Astrocyte of the spinal cord (primary cell): Measurements from ENCODE around the gene MUC13.
A peak's percentile ranks its signal among the peaks of the same experiment; 100 is the strongest.

Experiments used
- DNase-seq: peaks from one replicate; pipeline ENCODE4 v3.0.0; 2011; ENCODE audit warnings: low read depth, low spot score
- H3K4me3 ChIP-seq: 2 replicates; pipeline ENCODE4 v1.5.1; 2011; ENCODE audit warnings: low read depth, mild to moderate bottlenecking, low read length, moderate library complexity
- CTCF ChIP-seq: IDR thresholded peaks from 2 replicates; pipeline ENCODE4 v1.5.1; 2012; ENCODE audit warnings: low read depth, mild to moderate bottlenecking, low read length, inconsistent platforms
- in situ Hi-C: cut with HindIII; loops from 2 replicates; pipeline ENCODE4 v1.10.0; 2017; ENCODE audit warnings: low sequenced_read_pairs

The MUC13 gene

GRCh38 chr3:124867511-124867910, 67.0 kb downstream of the MUC13 start:
- TF ChIP-seq CTCF, result no peak
- DNase-seq, result no peak
- in situ Hi-C loops, result no loop called here
- no peak overlapping the region for H3K4me3 ChIP-seq

GRCh38 chr3:124862006-124862405, 72.5 kb downstream of the MUC13 start:
- DNase-seq, result no peak
- in situ Hi-C loops, result no loop called here
- no peak overlapping the region for H3K4me3 ChIP-seq
- TF ChIP-seq CTCF, result no peak

GRCh38 chr3:124861041-124861440, 73.5 kb downstream of the MUC13 start:
- in situ Hi-C loops, result no loop called here
- no peak for DNase-seq
- H3K4me3 ChIP-seq, result no peak overlapping the region
- no peak for TF ChIP-seq CTCF

- peak; percentile 96 for DNase-seq
- H3K4me3 ChIP-seq, result no peak overlapping the region
- in situ Hi-C loops, result no loop called here
- no peak for TF ChIP-seq CTCF
Measured at GRCh38 chr3:124860599-124860998, 74.0 kb downstream of the MUC13 start.

GRCh38 chr3:124859025-124859424, 75.5 kb downstream of the MUC13 start:
- no peak overlapping the region for H3K4me3 ChIP-seq
- TF ChIP-seq CTCF, result no peak
- DNase-seq, result peak; percentile 89
- in situ Hi-C loops, result no loop called here

- in situ Hi-C loops, result no loop called here
- no peak for TF ChIP-seq CTCF
- no peak overlapping the region for H3K4me3 ChIP-seq
- peak; percentile 55 for DNase-seq
Measured at GRCh38 chr3:124858275-124858674, 76.3 kb downstream of the MUC13 start.

- in situ Hi-C loops, result no loop called here
- no peak for TF ChIP-seq CTCF
- no peak for DNase-seq
- no peak overlapping the region for H3K4me3 ChIP-seq
Measured at GRCh38 chr3:124856677-124857076, 77.9 kb downstream of the MUC13 start.
